ENCODE measurements around the gene BORCS8.

GRCh38 chr19:19132912-19133311, 59.0 kb downstream of the BORCS8 start:
- no peak for TF ChIP-seq EZH2 (IDR thresholded peaks at IDR 0.05; ENCODE audit: insufficient read depth, poor library complexity, severe bottlenecking)
- no peak for TF ChIP-seq EZH2phosphoT487 (IDR thresholded peaks at IDR 0.05; ENCODE audit: insufficient read depth, low read depth)

Measured in GM23248 (cell line).